ENCODE results near the gene PLPP7.

DNA sequence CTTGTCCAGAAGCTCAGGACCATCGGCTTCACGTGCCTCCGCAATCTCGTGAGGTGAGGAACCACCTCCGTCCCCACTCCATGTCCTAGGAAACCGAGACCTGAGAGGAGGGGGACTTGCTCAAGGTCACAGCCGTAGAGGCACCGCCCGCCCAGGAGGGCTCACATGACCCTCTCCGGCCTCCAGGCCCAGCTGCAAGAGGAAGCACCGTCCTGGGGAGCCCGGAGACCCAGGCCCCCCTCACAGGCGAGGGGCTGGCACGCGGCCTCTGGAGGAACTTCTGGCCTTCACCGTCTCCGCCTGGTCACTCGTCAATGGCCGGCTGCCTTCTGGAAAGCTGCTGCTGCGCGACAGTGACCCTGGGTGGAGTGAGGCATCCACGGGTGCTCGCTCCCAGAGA lies 37.4 kb upstream of the PLPP7 start:
- TF ChIP-seq, protein P1, sequence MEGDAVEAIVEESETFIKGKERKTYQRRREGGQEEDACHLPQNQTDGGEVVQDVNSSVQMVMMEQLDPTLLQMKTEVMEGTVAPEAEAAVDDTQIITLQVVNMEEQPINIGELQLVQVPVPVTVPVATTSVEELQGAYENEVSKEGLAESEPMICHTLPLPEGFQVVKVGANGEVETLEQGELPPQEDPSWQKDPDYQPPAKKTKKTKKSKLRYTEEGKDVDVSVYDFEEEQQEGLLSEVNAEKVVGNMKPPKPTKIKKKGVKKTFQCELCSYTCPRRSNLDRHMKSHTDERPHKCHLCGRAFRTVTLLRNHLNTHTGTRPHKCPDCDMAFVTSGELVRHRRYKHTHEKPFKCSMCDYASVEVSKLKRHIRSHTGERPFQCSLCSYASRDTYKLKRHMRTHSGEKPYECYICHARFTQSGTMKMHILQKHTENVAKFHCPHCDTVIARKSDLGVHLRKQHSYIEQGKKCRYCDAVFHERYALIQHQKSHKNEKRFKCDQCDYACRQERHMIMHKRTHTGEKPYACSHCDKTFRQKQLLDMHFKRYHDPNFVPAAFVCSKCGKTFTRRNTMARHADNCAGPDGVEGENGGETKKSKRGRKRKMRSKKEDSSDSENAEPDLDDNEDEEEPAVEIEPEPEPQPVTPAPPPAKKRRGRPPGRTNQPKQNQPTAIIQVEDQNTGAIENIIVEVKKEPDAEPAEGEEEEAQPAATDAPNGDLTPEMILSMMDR (IDR thresholded peaks at IDR 0.05) = no peak
- no peak for TF ChIP-seq POLR2A (IDR thresholded peaks at IDR 0.05)
